C4-2B (cell line): ENCODE measurements around the gene TNIP1.

ENCODE experiments used
- CTCF ChIP-seq: fragments of 450-650 bp; conservative IDR thresholded peaks from 2 replicates; pipeline ENCODE4 v1.5.1; 2017; ENCODE audit warnings: mild to moderate bottlenecking
- ZFX ChIP-seq: fragments of 450-650 bp; IDR thresholded peaks from 2 replicates; pipeline ENCODE4 v1.6.1; 2017

- TF ChIP-seq CTCF (no peak), ZFX (no peak)
Measured at GRCh38 chr5:151004499-151004898, 76.3 kb downstream of the TNIP1 start.
